ENCODE results near the gene MAZ. TPM values are rescaled to one million over a fixed set of nuclear protein-coding genes. Genes with fewer than 3 reads are reported as not detected.
A peak's percentile ranks its signal among the peaks of the same experiment; 100 is the strongest.

Gene MAZ
- total and polyA plus RNA-seq, 2 of the 13 experiments (the other 11 are each of a cell fraction or from before 2014, with no cell fraction given): 203 to 277 TPM

DNA sequence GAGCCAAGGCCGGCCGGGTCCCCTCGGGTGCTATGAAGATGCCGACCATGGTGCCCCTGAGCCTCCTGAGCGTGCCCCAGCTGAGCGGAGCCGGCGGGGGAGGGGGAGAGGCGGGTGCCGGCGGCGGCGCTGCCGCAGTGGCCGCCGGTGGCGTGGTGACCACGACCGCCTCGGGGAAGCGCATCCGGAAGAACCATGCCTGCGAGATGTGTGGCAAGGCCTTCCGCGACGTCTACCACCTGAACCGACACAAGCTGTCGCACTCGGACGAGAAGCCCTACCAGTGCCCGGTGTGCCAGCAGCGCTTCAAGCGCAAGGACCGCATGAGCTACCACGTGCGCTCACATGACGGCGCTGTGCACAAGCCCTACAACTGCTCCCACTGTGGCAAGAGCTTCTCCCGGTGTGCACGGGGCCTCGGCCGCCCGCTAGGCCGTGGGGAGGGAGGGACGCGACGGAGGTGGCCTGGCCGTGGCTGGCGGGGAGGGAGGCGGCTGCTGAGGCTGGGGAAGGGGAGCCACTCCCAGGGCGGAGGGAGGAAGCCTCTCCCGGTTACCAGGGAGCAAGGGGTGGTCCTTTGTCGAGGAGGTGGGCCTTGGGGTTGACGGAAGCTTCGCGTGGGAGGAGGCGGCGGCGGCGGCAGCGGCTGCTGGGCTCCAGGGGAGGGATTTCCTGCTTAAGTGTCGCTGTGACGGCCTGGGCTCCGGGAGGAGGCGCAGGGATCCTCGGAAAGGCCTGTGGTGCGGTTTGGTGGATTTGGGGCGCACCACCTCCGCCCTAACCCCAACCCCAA lies 1.3 kb downstream of the MAZ start (continued):
- TF ChIP-seq BORCS8-MEF2B (CRISPR knock-in tag; IDR thresholded peaks at IDR 0.05) (peak; percentile 100), HNF4G (IDR thresholded peaks at IDR 0.05; ENCODE audit: borderline replicate concordance, low read depth, low read length) (no peak), HNF4G (CRISPR knock-in tag; IDR thresholded peaks at IDR 0.05; ENCODE audit: borderline replicate concordance, low read depth) (no peak; the same call in 1 of the 2 replicates), SPEN (CRISPR knock-in tag; IDR thresholded peaks at IDR 0.05; ENCODE audit: low read depth) (peak; percentile 96), SALL2 (CRISPR knock-in tag; IDR thresholded peaks at IDR 0.05) (peak; percentile 98), FOXP1 (IDR thresholded peaks at IDR 0.05) (no peak), FOXP1 (CRISPR knock-in tag; IDR thresholded peaks at IDR 0.05) (no peak), KLF6 (CRISPR knock-in tag; IDR thresholded peaks at IDR 0.05) (peak; percentile 99), ZNF235 (CRISPR knock-in tag; IDR thresholded peaks at IDR 0.05; ENCODE audit: borderline replicate concordance) (peak; percentile 99; the same call in 1 of the 2 replicates), RAD21 (CRISPR knock-in tag; IDR thresholded peaks at IDR 0.05) (peak; percentile 87), JUN (CRISPR knock-in tag; IDR thresholded peaks at IDR 0.05) (peak; percentile 89), ZNF230 (CRISPR knock-in tag; IDR thresholded peaks at IDR 0.05) (peak; percentile 99), SP140L (CRISPR knock-in tag; IDR thresholded peaks at IDR 0.05; ENCODE audit: borderline replicate concordance) (no peak), ZBTB20 (CRISPR knock-in tag; IDR thresholded peaks at IDR 0.05; ENCODE audit: borderline replicate concordance, low read depth) (peak; percentile 99), ZSCAN22 (CRISPR knock-in tag; IDR thresholded peaks at IDR 0.05) (peak; percentile 84; the same call in 1 of the 2 replicates), TBL1XR1 (IDR thresholded peaks at IDR 0.05; ENCODE audit: borderline replicate concordance, low read length, partially characterized antibody) (no peak), SNRNP70 (IDR thresholded peaks at IDR 0.05; ENCODE audit: low read depth, low read length) (no peak), AGO1 (IDR thresholded peaks at IDR 0.05; ENCODE audit: low read depth, low read length, poor library complexity, severe bottlenecking) (peak; percentile 87)
- TF ChIP-seq, protein P1, sequence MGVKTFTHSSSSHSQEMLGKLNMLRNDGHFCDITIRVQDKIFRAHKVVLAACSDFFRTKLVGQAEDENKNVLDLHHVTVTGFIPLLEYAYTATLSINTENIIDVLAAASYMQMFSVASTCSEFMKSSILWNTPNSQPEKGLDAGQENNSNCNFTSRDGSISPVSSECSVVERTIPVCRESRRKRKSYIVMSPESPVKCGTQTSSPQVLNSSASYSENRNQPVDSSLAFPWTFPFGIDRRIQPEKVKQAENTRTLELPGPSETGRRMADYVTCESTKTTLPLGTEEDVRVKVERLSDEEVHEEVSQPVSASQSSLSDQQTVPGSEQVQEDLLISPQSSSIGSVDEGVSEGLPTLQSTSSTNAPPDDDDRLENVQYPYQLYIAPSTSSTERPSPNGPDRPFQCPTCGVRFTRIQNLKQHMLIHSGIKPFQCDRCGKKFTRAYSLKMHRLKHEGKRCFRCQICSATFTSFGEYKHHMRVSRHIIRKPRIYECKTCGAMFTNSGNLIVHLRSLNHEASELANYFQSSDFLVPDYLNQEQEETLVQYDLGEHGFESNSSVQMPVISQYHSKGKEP (CRISPR knock-in tag; IDR thresholded peaks at IDR 0.05): peak; percentile 93; the same call in 1 of the 2 replicates
- TF ChIP-seq, protein P2, sequence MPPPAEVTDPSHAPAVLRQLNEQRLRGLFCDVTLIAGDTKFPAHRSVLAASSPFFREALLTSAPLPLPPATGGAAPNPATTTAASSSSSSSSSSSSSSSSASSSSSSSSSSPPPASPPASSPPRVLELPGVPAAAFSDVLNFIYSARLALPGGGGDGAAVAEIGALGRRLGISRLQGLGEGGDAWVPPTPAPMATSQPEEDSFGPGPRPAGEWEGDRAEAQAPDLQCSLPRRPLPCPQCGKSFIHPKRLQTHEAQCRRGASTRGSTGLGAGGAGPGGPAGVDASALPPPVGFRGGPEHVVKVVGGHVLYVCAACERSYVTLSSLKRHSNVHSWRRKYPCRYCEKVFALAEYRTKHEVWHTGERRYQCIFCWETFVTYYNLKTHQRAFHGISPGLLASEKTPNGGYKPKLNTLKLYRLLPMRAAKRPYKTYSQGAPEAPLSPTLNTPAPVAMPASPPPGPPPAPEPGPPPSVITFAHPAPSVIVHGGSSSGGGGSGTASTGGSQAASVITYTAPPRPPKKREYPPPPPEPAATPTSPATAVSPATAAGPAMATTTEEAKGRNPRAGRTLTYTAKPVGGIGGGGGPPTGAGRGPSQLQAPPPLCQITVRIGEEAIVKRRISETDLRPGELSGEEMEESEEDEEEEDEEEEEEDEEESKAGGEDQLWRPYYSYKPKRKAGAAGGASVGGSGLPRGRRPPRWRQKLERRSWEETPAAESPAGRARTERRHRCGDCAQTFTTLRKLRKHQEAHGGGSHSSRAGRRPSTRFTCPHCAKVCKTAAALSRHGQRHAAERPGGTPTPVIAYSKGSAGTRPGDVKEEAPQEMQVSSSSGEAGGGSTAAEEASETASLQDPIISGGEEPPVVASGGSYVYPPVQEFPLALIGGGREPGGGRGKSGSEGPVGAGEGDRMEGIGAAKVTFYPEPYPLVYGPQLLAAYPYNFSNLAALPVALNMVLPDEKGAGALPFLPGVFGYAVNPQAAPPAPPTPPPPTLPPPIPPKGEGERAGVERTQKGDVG (CRISPR knock-in tag; IDR thresholded peaks at IDR 0.05; ENCODE audit: borderline replicate concordance): peak; percentile 97
- TF ChIP-seq, protein P3, sequence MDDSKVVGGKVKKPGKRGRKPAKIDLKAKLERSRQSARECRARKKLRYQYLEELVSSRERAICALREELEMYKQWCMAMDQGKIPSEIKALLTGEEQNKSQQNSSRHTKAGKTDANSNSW (CRISPR knock-in tag; IDR thresholded peaks at IDR 0.05; ENCODE audit: borderline replicate concordance): peak; percentile 97; the same call in 1 of the 2 replicates
- TF ChIP-seq, protein P4, sequence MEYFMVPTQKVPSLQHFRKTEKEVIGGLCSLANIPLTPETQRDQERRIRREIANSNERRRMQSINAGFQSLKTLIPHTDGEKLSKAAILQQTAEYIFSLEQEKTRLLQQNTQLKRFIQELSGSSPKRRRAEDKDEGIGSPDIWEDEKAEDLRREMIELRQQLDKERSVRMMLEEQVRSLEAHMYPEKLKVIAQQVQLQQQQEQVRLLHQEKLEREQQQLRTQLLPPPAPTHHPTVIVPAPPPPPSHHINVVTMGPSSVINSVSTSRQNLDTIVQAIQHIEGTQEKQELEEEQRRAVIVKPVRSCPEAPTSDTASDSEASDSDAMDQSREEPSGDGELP (IDR thresholded peaks at IDR 0.05; ENCODE audit: borderline replicate concordance, low read depth): peak; percentile 83
- TF ChIP-seq, protein P5, sequence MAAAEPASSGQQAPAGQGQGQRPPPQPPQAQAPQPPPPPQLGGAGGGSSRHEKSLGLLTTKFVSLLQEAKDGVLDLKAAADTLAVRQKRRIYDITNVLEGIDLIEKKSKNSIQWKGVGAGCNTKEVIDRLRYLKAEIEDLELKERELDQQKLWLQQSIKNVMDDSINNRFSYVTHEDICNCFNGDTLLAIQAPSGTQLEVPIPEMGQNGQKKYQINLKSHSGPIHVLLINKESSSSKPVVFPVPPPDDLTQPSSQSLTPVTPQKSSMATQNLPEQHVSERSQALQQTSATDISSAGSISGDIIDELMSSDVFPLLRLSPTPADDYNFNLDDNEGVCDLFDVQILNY (CRISPR knock-in tag; conservative IDR thresholded peaks at IDR 0.05): peak; percentile 61; the same call in 1 of the 2 replicates

All from HepG2 (cell line).